GM15510 (cell line): ENCODE data around the gene RALGAPB.

Experiments
- POLR2A ChIP-seq: IDR thresholded peaks from 3 replicates; pipeline ENCODE4 v1.6.1; 2011; ENCODE audit warnings: borderline replicate concordance; ENCODE audit not compliant: insufficient read length; ENCODE audit errors: extremely low read depth

RALGAPB gene

GRCh38 chr20:38441916-38442315 is 30.7 kb upstream of the RALGAPB start:
- TF ChIP-seq POLR2A, result no peak

DNA sequence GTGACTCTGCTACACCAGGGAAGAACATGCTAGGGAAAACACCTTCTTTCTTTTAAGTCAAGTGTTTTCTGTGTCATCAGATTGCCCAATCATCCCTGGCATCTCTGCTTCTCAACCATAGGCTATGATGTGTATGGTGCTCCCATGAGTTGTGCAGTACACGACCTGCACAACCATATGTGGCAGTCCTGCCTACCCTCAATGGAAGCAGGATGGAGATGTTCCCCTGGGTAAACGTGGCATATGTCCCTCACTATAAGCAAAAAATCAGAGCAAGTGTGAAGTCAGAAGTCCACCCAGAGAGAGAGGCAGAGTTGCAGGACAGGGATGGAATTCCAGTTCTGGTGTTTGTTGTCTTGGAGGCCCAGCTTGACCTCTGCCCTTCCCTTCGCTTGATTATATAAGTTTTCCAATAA is 27.3 kb upstream of the RALGAPB start:
- no peak for TF ChIP-seq POLR2A

DNA sequence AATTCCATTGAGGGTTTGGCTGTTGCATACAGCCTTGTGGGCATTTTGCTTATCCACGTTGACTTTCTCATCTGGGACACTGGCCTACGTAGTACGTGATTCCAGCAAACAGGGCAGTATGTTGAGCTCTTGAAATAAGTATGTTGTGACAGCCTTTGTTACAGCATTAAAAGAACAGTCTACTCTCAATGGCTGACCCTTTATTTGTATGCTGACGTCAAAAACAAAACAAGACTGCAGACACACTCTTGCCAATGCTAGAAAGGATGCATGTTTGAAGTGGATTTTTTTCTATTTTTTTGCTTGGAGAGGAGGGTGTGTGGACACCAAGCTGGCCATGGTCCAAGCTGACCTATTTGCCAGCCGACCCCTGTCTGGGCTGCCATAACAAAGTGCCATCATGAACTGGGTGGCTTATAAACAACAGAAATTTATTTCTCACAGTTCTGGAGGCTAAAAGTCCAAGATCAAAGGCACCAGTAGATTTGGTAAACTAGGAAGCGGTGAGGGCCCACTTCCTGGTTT is 26.7 kb upstream of the RALGAPB start:
- TF ChIP-seq POLR2A, result no peak

- TF ChIP-seq POLR2A, result peak; percentile 96
Observed at GRCh38 chr20:38446441-38447209, 26.0 kb upstream of the RALGAPB start.

DNA sequence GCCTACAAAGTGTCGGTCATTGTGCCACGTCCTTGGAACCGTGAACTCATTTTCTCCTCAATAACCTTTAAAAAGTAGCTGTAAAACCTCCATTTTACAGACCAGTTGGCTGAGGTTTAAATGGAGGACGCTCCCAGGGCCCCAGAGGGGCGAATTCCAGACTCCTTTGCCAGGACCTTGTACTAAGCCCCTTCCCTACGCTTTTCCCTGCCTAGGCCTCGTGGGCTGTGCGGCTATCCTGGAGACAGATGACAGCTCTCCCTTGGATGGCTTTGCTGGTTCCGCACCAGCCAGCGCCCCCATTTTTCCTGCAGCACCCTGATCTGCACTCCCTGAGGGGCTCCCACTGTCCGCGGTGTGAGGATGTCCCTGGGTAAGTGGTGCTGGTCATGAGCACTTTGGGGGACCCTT is 25.4 kb upstream of the RALGAPB start:
- no peak for TF ChIP-seq POLR2A

- no peak for TF ChIP-seq POLR2A
Observed at GRCh38 chr20:38447931-38448675, 24.5 kb upstream of the RALGAPB start.

DNA sequence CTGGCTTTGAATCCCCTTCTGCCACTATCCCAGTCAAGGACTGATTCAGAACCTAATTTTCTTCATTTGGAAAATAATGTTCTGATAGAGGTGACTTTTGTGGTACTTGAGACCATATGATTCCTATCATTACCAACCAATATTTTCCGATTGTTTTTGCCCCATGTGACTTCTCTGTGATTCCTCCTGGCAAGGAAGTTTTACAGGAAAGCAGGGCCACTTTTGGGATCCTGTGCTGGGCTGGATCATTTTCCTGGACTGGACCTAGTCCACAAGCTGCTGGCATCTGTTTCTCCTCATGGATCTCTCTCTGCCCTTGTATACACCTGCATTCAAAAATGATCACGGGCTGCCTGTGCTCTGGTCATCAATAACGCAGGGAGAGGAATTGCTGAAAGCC is 23.6 kb upstream of the RALGAPB start:
- no peak for TF ChIP-seq POLR2A

GRCh38 chr20:38450412-38450975 is 22.1 kb upstream of the RALGAPB start:
- no peak for TF ChIP-seq POLR2A

DNA sequence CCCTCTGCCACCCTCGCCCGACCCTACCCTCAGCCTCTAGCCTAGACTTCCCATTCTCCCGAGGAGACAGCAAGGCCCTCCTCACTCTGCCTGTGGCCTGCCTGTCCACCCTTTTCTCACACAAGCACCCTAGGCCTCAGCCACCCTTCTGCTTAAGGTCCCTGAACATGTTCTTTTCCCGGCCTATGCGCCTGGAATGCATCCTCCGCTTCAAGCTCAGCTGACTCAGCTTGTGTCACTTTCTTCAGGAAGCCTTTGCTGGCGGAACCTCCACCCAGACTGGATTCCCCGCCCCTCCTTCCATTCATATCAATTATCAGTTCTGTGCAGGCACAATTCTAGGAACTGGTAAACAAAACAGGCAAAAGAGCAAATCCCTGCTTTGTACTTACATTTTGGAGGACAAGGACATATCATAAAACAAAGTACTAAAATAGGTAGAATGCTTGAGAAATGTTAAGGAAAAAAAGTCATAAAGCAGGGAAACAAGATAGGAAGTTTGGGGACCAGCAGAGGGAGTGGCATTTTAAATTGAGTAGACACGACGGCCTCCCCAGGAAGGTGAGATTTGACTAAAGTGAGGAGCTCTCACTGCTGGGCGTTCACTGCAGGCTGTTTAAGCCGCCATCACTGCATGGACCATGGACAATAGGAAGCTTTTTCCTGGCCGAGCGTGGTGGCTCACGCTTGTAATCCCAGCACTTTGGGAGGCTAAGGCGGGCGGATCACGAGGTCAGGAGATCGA is 19.6 kb upstream of the RALGAPB start:
- no peak for TF ChIP-seq POLR2A

DNA sequence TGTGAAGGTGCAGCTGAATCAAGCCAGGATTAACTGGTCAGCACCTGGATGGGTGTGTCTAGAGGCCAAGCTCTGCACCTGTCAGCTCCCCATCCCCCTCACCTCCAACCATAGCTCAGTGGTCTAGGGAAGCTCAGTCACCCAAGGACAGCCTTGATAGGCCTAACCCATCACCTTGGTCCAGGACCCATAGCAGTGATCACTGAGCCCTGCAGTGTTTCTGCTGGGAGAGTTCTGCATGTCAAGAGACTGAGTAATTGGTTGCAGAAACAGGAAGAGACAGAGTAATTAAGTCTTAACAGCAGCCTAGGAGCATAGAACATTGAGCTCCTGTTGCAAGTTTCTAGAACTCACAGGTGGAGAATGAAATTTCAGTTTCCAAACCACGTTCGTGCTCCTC is 18.7 kb upstream of the RALGAPB start:
- no peak for TF ChIP-seq POLR2A

GRCh38 chr20:38454556-38455473 is 17.8 kb upstream of the RALGAPB start:
- no peak for TF ChIP-seq POLR2A

GRCh38 chr20:38458314-38458713 is 14.3 kb upstream of the RALGAPB start:
- no peak for TF ChIP-seq POLR2A

- TF ChIP-seq POLR2A, result no peak
Observed at GRCh38 chr20:38460040-38460623, 12.5 kb upstream of the RALGAPB start.
